Body of pancreas (tissue), 4 donors: ENCODE measurements around the gene TPP2. TPM values are rescaled to one million over a fixed set of nuclear protein-coding genes. Genes with fewer than 3 reads are reported as not detected.

Experiments used
- ATAC-seq: fragments of 150-250 bp; one replicate; pipeline ENCODE4 v1.9.1; 2016
- DNase-seq, 4 donors: peaks; one replicate each; pipeline ENCODE4 v3.0.0-alpha.2; 2019
- H3K27ac ChIP-seq, 4 donors: fragments of 200-600 bp; sonication (generic); 1 replicate in 3 of 4; 2 replicates in 1 of 4; pipeline versions ENCODE4 v1.5.1 to v1.6.1; 2016 to 2019; ENCODE audit warnings: mild to moderate bottlenecking in 1 of 4, mixed read lengths in 1 of 4, moderate library complexity in 1 of 4
- H3K27me3 ChIP-seq, 2 donors: fragments of 200-600 bp; sonication (generic); one replicate each; pipeline ENCODE4 v1.6.0; 2016; ENCODE audit warnings: mild to moderate bottlenecking in 1 of 2
- H3K36me3 ChIP-seq, 2 donors: fragments of 200-600 bp; sonication (generic); replicated peaks in 1 of 2; 2 replicates each; pipeline ENCODE4 v1.5.1; 2016; ENCODE audit warnings: low read depth in 2 of 2; ENCODE audit not compliant: insufficient read depth in 1 of 2
- H3K4me1 ChIP-seq: fragments of 200-600 bp; sonication (generic); one replicate; pipeline ENCODE4 v1.6.0; 2016
- H3K4me3 ChIP-seq, 2 donors: fragments of 200-600 bp; sonication (generic); 1 replicate in 1 of 2; 2 replicates in 1 of 2; pipeline ENCODE4 v1.5.1; 2016 to 2019
- H3K9me3 ChIP-seq, 3 donors: fragments of 200-600 bp; sonication (generic); 1 replicate in 2 of 3; 2 replicates in 1 of 3; pipeline ENCODE4 v1.5.1; 2016
- CTCF ChIP-seq, 7 experiments: fragments of 450-650 bp in 4 of 7; fragments of 200-600 bp in 3 of 7; sonication (generic) in 3 of 7; IDR thresholded peaks; one replicate each; pipeline ENCODE4 v1.5.1; 2016 to 2019; ENCODE audit warnings: antibody characterized with exemption in 7 of 7
- POLR2A ChIP-seq, 3 donors: fragments of 450-650 bp; IDR thresholded peaks; one replicate each; pipeline ENCODE4 v1.6.1; 2016; ENCODE audit warnings: antibody characterized with exemption in 3 of 3, mild to moderate bottlenecking in 2 of 3
- WGBS, 2 donors: methylation state at CpG; one replicate each; pipeline ENCODE4 v1.1.5; 2017; 5-methylcytosine and 5-hydroxymethylcytosine counted together
- intact Hi-C: fragments of 100-400 bp; cut with DNase I; formaldehyde crosslinking; loops from one replicate; pipeline ENCODE4 v1.15.1; 2023
- total RNA-seq, 2 donors: library from RNA; depleted of rRNA; stranded (reverse); fragments of >200 nt; gene quantifications; one replicate each; pipeline ENCODE4 v1.1.0, GENCODE V29; 2016

Gene TPP2
- total RNA-seq, 2 donors from 2014 or later: 29.3 to 73.5 TPM

DNA sequence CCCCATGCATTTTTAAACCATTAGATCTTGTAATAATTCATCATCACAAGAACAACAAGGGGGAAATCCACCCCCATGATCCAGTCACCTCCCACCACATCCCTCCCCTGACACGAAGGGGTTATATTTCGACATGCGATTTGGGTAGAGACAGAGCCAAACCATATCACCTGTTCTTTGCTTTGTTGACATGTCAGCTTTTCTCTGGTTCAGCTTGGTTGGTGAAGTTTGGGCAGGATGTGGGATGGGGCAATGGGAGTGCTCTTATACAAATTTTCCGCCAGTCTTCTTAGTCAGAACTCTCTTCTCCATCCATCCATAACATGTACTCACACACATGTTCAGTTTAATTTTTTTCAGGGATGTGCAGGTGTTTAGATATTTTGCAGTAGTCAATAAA lies 12.9 kb downstream of the TPP2 start:
- Histone ChIP-seq H3K4me3 (no peak overlapping the region), H3K36me3 (peaks cover 0 to 3% of the 10 kb centered on the region in 2 donors), H3K9me3 (no peaks in the 10 kb centered on the region), H3K27ac (no peak overlapping the region), H3K27me3 (no peaks in the 10 kb centered on the region), H3K4me1 (peaks cover 3% of the 10 kb centered on the region)
- DNase-seq: no peak
- TF ChIP-seq CTCF (IDR thresholded peaks at IDR 0.05): no peak
- TF ChIP-seq POLR2A (IDR thresholded peaks at IDR 0.05): no peak
- no peak for ATAC-seq
- intact Hi-C loops: no loop called here
- 90 to 98% methylated on average over 4 of the region's 4 CpGs for WGBS, 2 donors

DNA sequence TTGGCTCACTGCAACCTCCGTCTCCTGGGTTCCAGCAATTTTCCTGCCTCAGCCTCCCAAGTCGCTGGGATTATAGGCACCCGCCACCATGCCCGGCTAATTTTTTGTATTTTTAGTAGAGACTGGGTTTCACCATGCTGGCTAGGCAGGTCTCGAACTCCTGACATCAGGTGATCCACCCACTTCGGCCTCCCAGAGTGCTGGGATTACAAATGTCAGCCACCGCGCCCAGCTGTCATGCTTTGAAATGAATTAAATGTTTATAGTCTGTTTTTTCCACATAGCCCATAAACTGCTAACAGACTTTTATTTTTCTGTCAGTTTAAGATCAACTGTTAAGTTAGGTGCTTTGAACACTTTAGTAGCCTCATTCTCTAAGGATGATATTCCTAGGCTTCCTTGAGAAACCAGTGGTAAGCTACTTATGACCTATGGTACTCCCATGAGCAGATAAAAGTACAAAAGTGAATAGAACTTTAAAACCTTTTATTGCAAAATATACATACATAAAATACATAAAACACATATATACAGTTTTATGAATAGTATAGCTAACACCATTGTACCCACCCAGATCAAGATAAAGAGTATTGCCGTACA lies 13.6 kb downstream of the TPP2 start:
- no peak for DNase-seq
- H3K27ac ChIP-seq: no peak overlapping the region
- WGBS, 2 donors: 94 to 98% methylated on average over 9 of the region's 9 CpGs
- H3K4me3 ChIP-seq: no peak overlapping the region
- no peaks in the 10 kb centered on the region for H3K9me3 ChIP-seq
- H3K4me1 ChIP-seq: peaks cover 3% of the 10 kb centered on the region
- H3K36me3 ChIP-seq: peaks cover 0 to 3% of the 10 kb centered on the region in 2 donors
- ATAC-seq: no peak
- TF ChIP-seq CTCF (IDR thresholded peaks at IDR 0.05) (no peak), POLR2A (IDR thresholded peaks at IDR 0.05) (no peak)
- intact Hi-C loops: no loop called here
- H3K27me3 ChIP-seq: no peaks in the 10 kb centered on the region

GRCh38 chr13:102617697-102618350 lies 21.0 kb downstream of the TPP2 start:
- DNase-seq (no peak), ATAC-seq (no peak)
- Histone ChIP-seq H3K36me3 (peaks cover under 1 to 26% of the 10 kb centered on the region in 2 donors), H3K9me3 (no peaks in the 10 kb centered on the region), H3K4me1 (peaks cover 3% of the 10 kb centered on the region), H3K27ac (no peak overlapping the region), H3K4me3 (no peak overlapping the region), H3K27me3 (no peaks in the 10 kb centered on the region)
- 72 to 75% methylated on average over 4 of the region's 4 CpGs for WGBS, 2 donors
- intact Hi-C loops: no loop called here
- TF ChIP-seq CTCF (IDR thresholded peaks at IDR 0.05) (no peak), POLR2A (IDR thresholded peaks at IDR 0.05) (no peak)

DNA sequence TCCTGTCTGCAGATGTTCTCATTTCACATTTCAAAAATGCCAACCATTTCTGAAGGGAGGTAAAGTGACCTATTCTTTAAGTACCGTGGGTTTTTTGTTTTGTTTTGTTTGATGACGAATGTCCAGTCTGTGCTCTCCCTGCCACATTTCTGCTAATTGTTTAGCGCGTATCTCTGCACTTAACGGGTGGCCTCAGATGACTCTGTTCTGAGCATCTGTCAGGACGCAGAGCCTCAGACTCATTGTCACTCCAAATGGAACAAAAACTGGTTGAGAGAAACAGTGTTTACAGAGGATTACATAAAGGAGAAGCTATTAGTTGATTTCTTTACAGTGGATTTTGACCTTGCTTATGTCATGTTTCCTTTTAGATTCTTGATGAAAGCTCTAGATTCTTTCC lies 23.7 kb downstream of the TPP2 start:
- no peak overlapping the region for H3K27ac ChIP-seq
- DNase-seq (peak in 1 of 4 donors; percentile 4), ATAC-seq (no peak)
- no peaks in the 10 kb centered on the region for H3K9me3 ChIP-seq
- H3K36me3 ChIP-seq: peaks cover 5 to 30% of the 10 kb centered on the region in 2 donors
- no peaks in the 10 kb centered on the region for H3K4me1 ChIP-seq
- no peak for TF ChIP-seq POLR2A (IDR thresholded peaks at IDR 0.05)
- TF ChIP-seq CTCF (IDR thresholded peaks at IDR 0.05): no peak
- intact Hi-C loops: no loop called here
- no peak overlapping the region for H3K4me3 ChIP-seq
- WGBS, 2 donors: 88 to 93% methylated on average over 6 of the region's 6 CpGs
- no peaks in the 10 kb centered on the region for H3K27me3 ChIP-seq

DNA sequence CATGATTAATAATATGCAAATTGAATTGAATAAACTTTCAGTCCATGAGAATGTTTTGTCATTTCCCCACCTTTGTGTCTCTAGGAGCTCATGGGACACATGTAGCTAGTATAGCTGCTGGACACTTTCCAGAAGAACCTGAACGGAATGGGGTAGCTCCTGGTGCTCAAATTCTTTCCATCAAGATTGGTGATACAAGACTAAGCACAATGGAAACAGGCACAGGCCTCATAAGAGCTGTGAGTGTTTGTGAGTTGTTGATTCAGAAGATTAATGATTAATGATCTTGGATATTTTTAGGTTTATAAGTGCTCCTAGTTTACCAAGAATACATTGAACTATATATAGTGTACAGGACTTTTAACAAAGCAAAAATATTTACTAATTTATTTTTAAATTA lies 30.1 kb downstream of the TPP2 start:
- no peak for ATAC-seq

More for the DNA sequence above, 30.1 kb downstream of the TPP2 start:
- intact Hi-C loops: no loop called here
- Histone ChIP-seq H3K27me3 (no peaks in the 10 kb centered on the region), H3K36me3 (peaks cover 12 to 26% of the 10 kb centered on the region in 2 donors), H3K4me3 (no peak overlapping the region), H3K9me3 (no peaks in the 10 kb centered on the region), H3K4me1 (peaks cover 4% of the 10 kb centered on the region), H3K27ac (no peak overlapping the region)
- no peak for TF ChIP-seq CTCF (IDR thresholded peaks at IDR 0.05)
- TF ChIP-seq POLR2A (IDR thresholded peaks at IDR 0.05): no peak
- no peak for DNase-seq
- 9 to 11% methylated on average over 1 of the region's 1 CpG for WGBS, 2 donors
